ENCODE results near the gene VAMP5. TPM values are rescaled to one million over a fixed set of nuclear protein-coding genes. Genes with fewer than 3 reads are reported as not detected.

The VAMP5 gene
- total and polyA plus RNA-seq, 10 of the 15 experiments (the other 5 are each of a cell fraction or from before 2014, with no cell fraction given) = 3.8 to 52.7 (median 24.1) TPM

GRCh38 chr2:85579266-85579935 is 4.8 kb upstream of the VAMP5 start:
- 64% methylated on average over 6 of the region's 6 CpGs for WGBS (ENCODE audit: insufficient coverage, insufficient replicate concordance, low lambda C conversion rate, missing lambda C conversion rate)
- no peaks in the 10 kb centered on the region for H4K20me1 ChIP-seq (ENCODE audit: control insufficient read depth, insufficient read depth)
- peak overlapping the region; percentile 82 for H3K9ac ChIP-seq (ENCODE audit: control insufficient read depth, insufficient read depth, low read length)
- H3K9me3 ChIP-seq (replicated peaks; ENCODE audit: control insufficient read depth, insufficient read depth, low read length) = no peaks in the 10 kb centered on the region
- peak overlapping the region; percentile 77 for H3K27ac ChIP-seq (ENCODE audit: control insufficient read depth, insufficient read depth)
- no peaks in the 10 kb centered on the region for H3K27me3 ChIP-seq (replicated peaks in 1 of 2; ENCODE audit: control insufficient read depth in 2 of 2, insufficient read depth in 2 of 2, low read length in 1 of 2)
- ChIA-PET RAD21 (ENCODE audit: unreplicated experiment) (interaction anchor here (0.8 to 1.2 kb wide), 6 partner anchors 27 to 225 kb away, joined by 3 to 4 read pairs (median 3); partner anchors contain the start of genes ELMOD3, RETSAT and SH2D6), POLR2A (interaction anchor here (0.7 to 4.6 kb wide), 7 partner anchors 8 to 41 kb away, joined by 3 to 57 read pairs (median 5); partner anchors contain the start of genes GGCX, MAT2A, RNF181 and TMEM150A), CTCF (interaction anchor here (0.7 to 1.6 kb wide), 5 partner anchors 9 to 108 kb away, joined by 3 to 5 read pairs (median 3); partner anchors contain the start of gene RNF181), SMC1A (ENCODE audit: uncharacterized antibody, unreplicated experiment) (interaction anchor here (0.6 to 4.4 kb wide), 10 partner anchors 8 to 261 kb away, joined by 3 to 20 read pairs (median 4); partner anchors contain the start of gene RNF181)
- H3K4me2 ChIP-seq (ENCODE audit: control insufficient read depth, insufficient read depth) = peak overlapping the region; percentile 85
- FAIRE-seq = no peak
- in situ Hi-C loops (cut with MboI) (no loop called here), intact Hi-C loops (cut with micrococcal nuclease; ENCODE audit: unreplicated experiment) (no loop called here)
- peak; percentile 12; the same call in 2 of the 3 replicates for ATAC-seq
- TSS peak; percentile 68 for BruUV-seq (replicated peaks)
- H3K4me1 ChIP-seq (ENCODE audit: control insufficient read depth, insufficient read depth, low read length) = peaks cover 19% of the 10 kb centered on the region
- DNase-seq (ENCODE audit: low read depth, low spot score) = no peak
- H3K36me3 ChIP-seq (ENCODE audit: control insufficient read depth in 2 of 2, insufficient read depth in 2 of 2, low read length in 1 of 2) = peaks cover 0 to 6% of the 10 kb centered on the region in 2 experiments; a peak in 2 of 4 replicates
- H3K79me2 ChIP-seq (ENCODE audit: control insufficient read depth, insufficient read depth, low read length) = peaks cover 26% of the 10 kb centered on the region
- H2AFZ ChIP-seq (ENCODE audit: control insufficient read depth, low read depth, low read length) = peak overlapping the region; percentile 11; the same call in 1 of the 2 replicates
- peak overlapping the region; percentile 77 for H3K4me3 ChIP-seq
- no peak for TF ChIP-seq USF1 (IDR thresholded peaks at IDR 0.05; ENCODE audit: borderline replicate concordance, extremely low read length, insufficient read depth, low read depth, low read length)
- no peak for TF ChIP-seq ATF7 (IDR thresholded peaks at IDR 0.05; ENCODE audit: low read depth)
- no peak for TF ChIP-seq EZH2 (IDR thresholded peaks at IDR 0.05; ENCODE audit: borderline replicate concordance, control insufficient read depth, low read depth, low read length)
- TF ChIP-seq ZNF217 (IDR thresholded peaks at IDR 0.05) = no peak
- TF ChIP-seq ZBTB33 (IDR thresholded peaks at IDR 0.05) = no peak
- TF ChIP-seq ZNF274 (IDR thresholded peaks at IDR 0.05; ENCODE audit: insufficient read depth, insufficient read length) = no peak
- TF ChIP-seq ZNF24 (IDR thresholded peaks at IDR 0.05) = no peak
- TF ChIP-seq HSF1 (IDR thresholded peaks at IDR 0.05; ENCODE audit: low read depth, low read length) = no peak
- peak; percentile 61; the same call in 1 of the 2 replicates for TF ChIP-seq SPI1 (IDR thresholded peaks at IDR 0.05; ENCODE audit: borderline replicate concordance, insufficient read depth, low read depth, low read length)
- TF ChIP-seq ZNF622 (IDR thresholded peaks at IDR 0.05) = no peak
- no peak for TF ChIP-seq CEBPZ (IDR thresholded peaks at IDR 0.05; ENCODE audit: low read depth, low read length)
- 0 out of 2 replicates have a peak, but pooled peaks have one; percentile 37 for TF ChIP-seq IKZF1 (conservative IDR thresholded peaks at IDR 0.05)
- TF ChIP-seq MXI1 (IDR thresholded peaks at IDR 0.05; ENCODE audit: low read depth, low read length) = no peak
- no peak for TF ChIP-seq NR2F1 (conservative IDR thresholded peaks at IDR 0.05)
- TF ChIP-seq BRCA1 (IDR thresholded peaks at IDR 0.05; ENCODE audit: low read depth, low read length) = no peak

Measured in GM12878 (cell line).